Measurements from ENCODE around the gene TMEM217.

The TMEM217 gene

GRCh38 chr6:37171970-37172812, 85.8 kb downstream of the TMEM217 start:
- Histone ChIP-seq H3K4me1 (ENCODE audit: control insufficient read depth, insufficient read depth, low read length, poor library complexity, severe bottlenecking) (peaks cover 21% of the 10 kb centered on the region), H3K4me3 (ENCODE audit: extremely low read depth, insufficient read depth, low read length, poor library complexity, severe bottlenecking) (peak overlapping the region; percentile 99), H3K36me3 (ENCODE audit: control insufficient read depth, insufficient read depth, low read length) (peaks cover 46% of the 10 kb centered on the region), H3K9me3 (ENCODE audit: control insufficient read depth, low read length) (no peaks in the 10 kb centered on the region), H3K27ac (ENCODE audit: low read depth, low read length, severe bottlenecking) (peak overlapping the region; percentile 72)
- 21 to 24% methylated on average over 9 to 13 of the region's 17 CpGs for WGBS, 2 experiments (ENCODE audit: insufficient coverage in 2 of 2)

DNA sequence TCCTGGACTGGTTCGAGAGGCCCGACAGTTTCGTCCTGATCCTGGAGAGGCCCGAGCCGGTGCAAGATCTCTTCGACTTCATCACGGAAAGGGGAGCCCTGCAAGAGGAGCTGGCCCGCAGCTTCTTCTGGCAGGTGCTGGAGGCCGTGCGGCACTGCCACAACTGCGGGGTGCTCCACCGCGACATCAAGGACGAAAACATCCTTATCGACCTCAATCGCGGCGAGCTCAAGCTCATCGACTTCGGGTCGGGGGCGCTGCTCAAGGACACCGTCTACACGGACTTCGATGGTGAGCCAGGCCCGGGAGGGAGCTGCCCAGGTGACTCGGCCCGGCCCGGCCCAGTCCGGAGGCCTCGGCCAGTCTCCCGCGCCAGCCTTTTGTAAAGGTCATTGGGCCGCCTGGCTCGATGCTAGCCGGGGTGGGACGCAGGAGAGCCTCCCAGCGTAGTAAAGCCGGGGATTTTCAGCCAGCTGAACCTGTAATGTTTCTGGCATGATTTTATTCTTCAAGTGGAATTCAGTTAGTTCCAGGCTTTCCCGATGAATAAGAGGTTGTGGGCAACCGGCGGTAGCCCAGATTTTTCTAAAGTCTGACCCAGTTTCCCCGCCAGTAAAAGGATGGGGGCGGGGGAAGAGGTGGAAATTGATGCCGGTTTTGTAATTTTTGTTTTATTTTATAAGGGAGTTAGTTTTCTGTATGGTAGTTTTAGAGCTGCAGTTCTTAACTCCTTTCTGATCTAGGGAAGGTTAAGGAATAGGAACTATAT, 86.6 kb downstream of the TMEM217 start:
- H3K36me3 ChIP-seq (ENCODE audit: control insufficient read depth, insufficient read depth, low read length) = peaks cover 46% of the 10 kb centered on the region
- 0 to 1% methylated on average over 33 to 45 of the region's 45 CpGs for WGBS, 2 experiments (ENCODE audit: insufficient coverage in 2 of 2)
- H3K4me3 ChIP-seq (ENCODE audit: extremely low read depth, insufficient read depth, low read length, poor library complexity, severe bottlenecking) = peak overlapping the region; percentile 99
- no peaks in the 10 kb centered on the region for H3K9me3 ChIP-seq (ENCODE audit: control insufficient read depth, low read length)
- H3K27ac ChIP-seq (ENCODE audit: low read depth, low read length, severe bottlenecking) = peak overlapping the region; percentile 72
- peaks cover 21% of the 10 kb centered on the region for H3K4me1 ChIP-seq (ENCODE audit: control insufficient read depth, insufficient read depth, low read length, poor library complexity, severe bottlenecking)

DNA sequence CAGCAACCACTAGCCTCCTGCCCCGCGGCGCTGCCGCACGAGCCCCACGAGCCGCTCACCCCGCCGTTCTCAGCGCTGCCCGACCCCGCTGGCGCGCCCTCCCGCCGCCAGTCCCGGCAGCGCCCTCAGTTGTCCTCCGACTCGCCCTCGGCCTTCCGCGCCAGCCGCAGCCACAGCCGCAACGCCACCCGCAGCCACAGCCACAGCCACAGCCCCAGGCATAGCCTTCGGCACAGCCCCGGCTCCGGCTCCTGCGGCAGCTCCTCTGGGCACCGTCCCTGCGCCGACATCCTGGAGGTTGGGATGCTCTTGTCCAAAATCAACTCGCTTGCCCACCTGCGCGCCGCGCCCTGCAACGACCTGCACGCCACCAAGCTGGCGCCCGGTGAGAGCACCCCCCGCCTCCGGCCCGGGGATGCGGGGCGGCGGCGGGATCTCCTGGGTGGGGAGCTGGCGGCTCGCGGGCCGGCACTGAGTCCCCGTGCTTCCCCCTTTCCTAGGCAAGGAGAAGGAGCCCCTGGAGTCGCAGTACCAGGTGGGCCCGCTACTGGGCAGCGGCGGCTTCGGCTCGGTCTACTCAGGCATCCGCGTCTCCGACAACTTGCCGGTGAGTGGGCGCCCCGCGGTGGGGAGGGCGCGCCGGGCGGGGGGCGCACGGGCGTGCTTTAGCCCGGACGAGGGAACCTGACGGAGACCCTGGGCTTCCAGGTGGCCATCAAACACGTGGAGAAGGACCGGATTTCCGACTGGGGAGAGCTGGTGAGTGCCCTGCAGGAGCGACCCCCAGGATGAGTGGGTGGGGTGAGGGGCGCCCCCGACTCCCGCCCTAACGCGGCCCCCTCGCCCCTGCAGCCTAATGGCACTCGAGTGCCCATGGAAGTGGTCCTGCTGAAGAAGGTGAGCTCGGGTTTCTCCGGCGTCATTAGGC, 87.4 kb downstream of the TMEM217 start:
- WGBS, 2 experiments (ENCODE audit: insufficient coverage in 2 of 2) = 0% methylated on average over 69 to 78 of the region's 92 CpGs
- Histone ChIP-seq H3K36me3 (ENCODE audit: control insufficient read depth, insufficient read depth, low read length) (peaks cover 40% of the 10 kb centered on the region), H3K27ac (ENCODE audit: low read depth, low read length, severe bottlenecking) (peak overlapping the region; percentile 64), H3K4me1 (ENCODE audit: control insufficient read depth, insufficient read depth, low read length, poor library complexity, severe bottlenecking) (peaks cover 21% of the 10 kb centered on the region), H3K4me3 (ENCODE audit: extremely low read depth, insufficient read depth, low read length, poor library complexity, severe bottlenecking) (peak overlapping the region; percentile 99), H3K9me3 (ENCODE audit: control insufficient read depth, low read length) (no peaks in the 10 kb centered on the region)

- H3K4me1 ChIP-seq (ENCODE audit: control insufficient read depth, insufficient read depth, low read length, poor library complexity, severe bottlenecking) = peaks cover 21% of the 10 kb centered on the region
- peaks cover 32% of the 10 kb centered on the region for H3K36me3 ChIP-seq (ENCODE audit: control insufficient read depth, insufficient read depth, low read length)
- 0 to 2% methylated on average over 28 to 38 of the region's 90 CpGs for WGBS, 2 experiments (ENCODE audit: insufficient coverage in 2 of 2)
- H3K4me3 ChIP-seq (ENCODE audit: extremely low read depth, insufficient read depth, low read length, poor library complexity, severe bottlenecking) = peak within 1 kb of the TSS; percentile 99
- no peaks in the 10 kb centered on the region for H3K9me3 ChIP-seq (ENCODE audit: control insufficient read depth, low read length)
- peak within 1 kb of the TSS; percentile 99 for H3K27ac ChIP-seq (ENCODE audit: low read depth, low read length, severe bottlenecking)
These were observed 88.3 kb downstream of the TMEM217 start, which contains the start of gene PIM1 for GRCh38 chr6:37169496-37170272. TSS of gene PIM1 (plus strand) at chr6:37170152. CDS start at chr6:37170576, 424 bp downstream.

- peaks cover 21% of the 10 kb centered on the region for H3K4me1 ChIP-seq (ENCODE audit: control insufficient read depth, insufficient read depth, low read length, poor library complexity, severe bottlenecking)
- H3K9me3 ChIP-seq (ENCODE audit: control insufficient read depth, low read length) = no peaks in the 10 kb centered on the region
- H3K36me3 ChIP-seq (ENCODE audit: control insufficient read depth, insufficient read depth, low read length) = peaks cover 24% of the 10 kb centered on the region
- peak overlapping the region; percentile 99 for H3K27ac ChIP-seq (ENCODE audit: low read depth, low read length, severe bottlenecking)
- H3K4me3 ChIP-seq (ENCODE audit: extremely low read depth, insufficient read depth, low read length, poor library complexity, severe bottlenecking) = peak overlapping the region; percentile 50
- WGBS, 2 experiments (ENCODE audit: insufficient coverage in 2 of 2) = 0% methylated on average over 12 to 17 of the region's 29 CpGs
These were observed 89.0 kb downstream of the TMEM217 start for GRCh38 chr6:37168811-37169495.

GRCh38 chr6:37168163-37168758, 89.7 kb downstream of the TMEM217 start:
- WGBS, 2 experiments (ENCODE audit: insufficient coverage in 2 of 2) = 66 to 71% methylated on average over 3 to 4 of the region's 5 CpGs
- Histone ChIP-seq H3K36me3 (ENCODE audit: control insufficient read depth, insufficient read depth, low read length) (peaks cover 18% of the 10 kb centered on the region), H3K4me3 (ENCODE audit: extremely low read depth, insufficient read depth, low read length, poor library complexity, severe bottlenecking) (peak overlapping the region; percentile 50), H3K27ac (ENCODE audit: low read depth, low read length, severe bottlenecking) (peak overlapping the region; percentile 99), H3K9me3 (ENCODE audit: control insufficient read depth, low read length) (no peaks in the 10 kb centered on the region), H3K4me1 (ENCODE audit: control insufficient read depth, insufficient read depth, low read length, poor library complexity, severe bottlenecking) (peaks cover 21% of the 10 kb centered on the region)

DNA sequence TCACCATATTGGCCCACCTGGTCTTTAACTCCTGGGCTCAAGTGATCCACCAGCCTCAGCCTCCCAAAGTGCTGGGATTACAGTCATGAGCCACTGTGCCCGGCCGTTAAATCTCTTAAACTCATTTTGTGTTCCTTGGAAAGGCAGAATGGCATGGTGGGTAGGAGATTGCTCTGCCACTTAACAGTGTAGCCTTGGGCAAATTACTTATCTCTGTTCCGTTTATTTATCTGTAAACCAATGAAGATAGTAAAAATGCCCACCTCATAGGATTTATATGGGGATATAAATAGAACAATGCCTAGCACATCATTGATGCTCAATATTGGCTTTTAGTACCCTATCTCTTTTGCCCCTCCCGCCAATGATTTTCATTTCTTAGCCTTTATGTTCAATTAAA, 95.2 kb downstream of the TMEM217 start:
- no peak overlapping the region for H3K4me3 ChIP-seq (ENCODE audit: extremely low read depth, insufficient read depth, low read length, poor library complexity, severe bottlenecking)
- H3K27ac ChIP-seq (ENCODE audit: low read depth, low read length, severe bottlenecking) = no peak overlapping the region
- peaks cover 7% of the 10 kb centered on the region for H3K4me1 ChIP-seq (ENCODE audit: control insufficient read depth, insufficient read depth, low read length, poor library complexity, severe bottlenecking)
- 100% methylated on average over 2 of the region's 4 CpGs; no CpG with 5 or more reads in 1 of the 2 experiments for WGBS, 2 experiments (ENCODE audit: insufficient coverage in 2 of 2)
- H3K36me3 ChIP-seq (ENCODE audit: control insufficient read depth, insufficient read depth, low read length) = no peaks in the 10 kb centered on the region
- no peaks in the 10 kb centered on the region for H3K9me3 ChIP-seq (ENCODE audit: control insufficient read depth, low read length)
